ENCODE data around the gene OLA1.

Gene OLA1

GRCh38 chr2:174122185-174122584 is 126.1 kb downstream of the OLA1 start:
- DNase-seq (ENCODE audit: extremely low read depth in 1 of 2, low read depth in 1 of 2): no peak

DNA sequence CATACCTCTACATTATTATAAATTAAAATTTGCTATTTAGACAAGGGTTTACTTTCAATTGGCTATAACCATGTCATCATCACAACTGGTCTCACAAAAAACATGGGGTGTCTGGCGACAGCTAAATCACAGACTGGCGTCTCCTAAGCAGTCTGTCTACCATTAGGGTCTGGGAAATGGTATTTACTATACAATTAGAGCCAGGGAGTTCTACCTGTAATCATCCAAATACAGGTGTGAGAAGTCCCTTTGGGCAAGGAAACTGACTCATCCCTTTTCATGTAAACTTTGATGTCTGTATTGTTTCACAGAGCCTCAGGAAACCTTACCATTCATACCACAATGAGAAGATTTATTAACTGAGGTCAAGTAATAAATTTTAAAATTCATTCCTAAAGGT is 126.7 kb downstream of the OLA1 start:
- no peak for DNase-seq (ENCODE audit: extremely low read depth in 1 of 2, low read depth in 1 of 2)

- DNase-seq (ENCODE audit: extremely low read depth in 1 of 2, low read depth in 1 of 2): no peak
Measured at GRCh38 chr2:174121175-174121574, 127.2 kb downstream of the OLA1 start.

GRCh38 chr2:174120346-174120745 is 128.0 kb downstream of the OLA1 start:
- no peak for DNase-seq (ENCODE audit: extremely low read depth in 1 of 2, low read depth in 1 of 2)

DNA sequence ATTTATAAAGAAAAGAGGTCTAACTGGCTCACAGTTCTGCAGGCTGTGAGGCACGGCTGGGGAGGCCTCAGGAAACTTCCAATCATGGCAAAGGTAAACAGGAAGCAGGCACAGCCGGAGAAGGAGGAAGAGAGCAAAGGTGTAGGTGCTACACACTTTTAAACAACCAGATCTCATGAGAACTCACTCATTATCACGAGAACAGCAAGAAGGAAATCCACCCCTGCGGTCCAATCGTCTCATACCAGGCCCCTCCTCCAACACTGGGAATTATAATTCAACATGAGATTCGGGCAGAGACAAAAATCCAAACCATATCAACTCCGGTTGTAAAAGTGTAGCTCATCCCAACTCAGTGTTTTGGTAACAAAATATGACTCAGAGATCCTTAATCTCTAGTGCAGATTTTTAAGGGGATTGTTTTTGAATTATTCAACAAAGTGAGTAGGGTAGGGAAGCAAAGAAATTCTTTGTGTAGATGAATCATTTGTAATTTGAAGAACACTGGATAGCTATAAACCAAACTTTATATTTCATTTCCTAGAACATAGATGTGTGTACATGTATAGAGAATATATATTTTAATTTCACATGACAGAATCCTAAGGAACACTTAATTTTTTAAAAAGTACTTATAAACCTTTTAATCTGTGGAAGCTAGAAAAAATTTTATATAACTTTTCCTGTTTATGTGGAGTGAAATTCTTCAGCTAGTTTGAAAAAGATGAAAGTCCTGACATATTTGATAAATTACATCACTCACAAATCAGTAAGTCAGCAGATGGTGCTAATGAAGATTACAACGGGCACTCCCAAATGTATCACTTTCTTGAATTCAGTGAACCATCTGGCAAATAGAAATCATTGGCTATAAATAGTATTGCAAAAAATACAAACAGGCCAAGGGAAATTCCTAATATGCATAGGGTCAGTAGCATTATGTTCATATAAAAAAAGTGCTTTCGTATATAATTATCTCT is 130.1 kb downstream of the OLA1 start:
- DNase-seq (ENCODE audit: extremely low read depth in 1 of 2, low read depth in 1 of 2): no peak

GRCh38 chr2:174112073-174112472 is 136.3 kb downstream of the OLA1 start:
- DNase-seq (ENCODE audit: extremely low read depth in 1 of 2, low read depth in 1 of 2): no peak

- DNase-seq (ENCODE audit: extremely low read depth in 1 of 2, low read depth in 1 of 2): no peak
Measured at GRCh38 chr2:174108579-174108978, 139.8 kb downstream of the OLA1 start.

- no peak for DNase-seq (ENCODE audit: extremely low read depth in 1 of 2, low read depth in 1 of 2)
Measured at GRCh38 chr2:174106736-174107135, 141.6 kb downstream of the OLA1 start.

DNA sequence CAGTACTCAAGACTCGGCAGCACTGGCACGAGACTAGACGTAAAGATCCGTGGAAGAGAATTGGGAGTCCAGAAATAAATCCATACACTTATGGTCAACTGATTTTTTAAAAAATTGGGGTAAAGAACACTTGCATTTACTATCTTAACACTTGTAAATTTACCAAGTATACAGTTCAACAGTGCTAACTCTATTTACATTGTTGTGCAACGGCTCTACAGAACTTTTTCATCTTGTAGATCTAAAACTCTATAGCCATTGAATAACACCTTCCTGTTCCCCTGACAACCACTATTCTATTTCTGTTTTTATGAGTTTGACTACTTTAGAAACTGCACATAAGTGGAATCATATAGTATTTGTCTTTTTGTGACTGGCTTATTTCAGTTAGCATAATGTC is 153.8 kb downstream of the OLA1 start:
- no peak for DNase-seq (ENCODE audit: extremely low read depth in 1 of 2, low read depth in 1 of 2)

DNA sequence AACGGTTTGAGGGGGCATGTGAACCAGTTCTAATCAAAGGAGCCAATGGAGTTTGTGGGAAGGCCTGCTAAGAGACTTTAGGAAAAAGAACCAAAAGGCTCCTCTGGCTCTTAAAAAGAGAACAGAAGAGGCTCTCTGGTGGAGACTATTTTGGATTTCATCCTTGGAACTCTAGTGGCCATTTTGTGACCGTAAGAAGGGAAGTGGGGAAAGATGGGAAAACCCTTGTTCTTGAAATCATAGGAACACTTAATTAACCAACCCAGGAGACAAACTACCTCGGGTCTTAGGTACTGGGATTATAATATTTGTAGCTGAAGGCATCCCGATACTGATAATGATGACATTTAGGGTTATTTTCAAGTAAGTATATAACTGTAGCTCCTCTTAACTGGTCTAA is 157.9 kb downstream of the OLA1 start:
- DNase-seq (ENCODE audit: extremely low read depth in 1 of 2, low read depth in 1 of 2): no peak

DNA sequence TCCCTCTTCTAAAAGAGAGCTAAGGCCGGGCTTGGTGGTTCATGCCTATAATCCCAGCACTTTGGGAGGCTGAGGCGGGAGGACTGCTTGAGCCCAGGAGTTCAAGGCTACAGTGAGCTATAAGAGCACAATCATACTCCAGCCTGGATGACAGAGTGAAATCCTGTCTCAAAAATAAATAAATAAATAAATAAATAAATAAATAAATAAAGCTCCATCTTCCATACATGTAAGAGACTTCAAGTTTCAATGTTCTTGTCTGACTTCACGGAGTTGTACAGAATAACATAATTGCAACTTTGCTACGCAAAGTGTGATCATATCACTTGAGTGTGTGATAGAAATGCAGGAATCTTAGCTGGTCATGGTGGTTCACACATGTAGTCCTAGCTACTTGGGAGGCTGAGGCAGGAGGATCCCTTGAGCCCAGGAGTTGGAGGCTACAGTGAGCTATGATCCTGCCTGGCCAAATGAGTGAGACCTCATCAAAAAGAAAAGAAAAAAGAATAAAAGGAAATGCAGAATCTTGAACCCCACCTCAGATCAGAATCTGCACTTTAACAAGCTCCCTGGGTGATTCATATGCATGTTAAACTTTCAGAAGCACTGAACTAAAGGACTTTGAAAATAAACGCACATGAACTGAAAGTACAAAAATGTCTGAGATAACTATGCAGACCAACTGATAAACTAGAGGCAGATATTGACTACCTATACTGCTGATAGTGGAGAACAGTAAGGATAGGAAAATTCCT is 159.4 kb downstream of the OLA1 start:
- DNase-seq (ENCODE audit: extremely low read depth in 1 of 2, low read depth in 1 of 2): no peak

- DNase-seq (ENCODE audit: extremely low read depth in 1 of 2, low read depth in 1 of 2): no peak
Measured at GRCh38 chr2:174086708-174087107, 161.6 kb downstream of the OLA1 start.

- DNase-seq (ENCODE audit: extremely low read depth in 1 of 2, low read depth in 1 of 2): no peak
Measured at GRCh38 chr2:174085781-174086180, 162.6 kb downstream of the OLA1 start.

- no peak for DNase-seq (ENCODE audit: extremely low read depth in 1 of 2, low read depth in 1 of 2)
Measured at GRCh38 chr2:174083843-174084458, 164.4 kb downstream of the OLA1 start.

GRCh38 chr2:174080672-174081121 is 167.6 kb downstream of the OLA1 start:
- DNase-seq (ENCODE audit: extremely low read depth in 1 of 2, low read depth in 1 of 2): no peak

DNA sequence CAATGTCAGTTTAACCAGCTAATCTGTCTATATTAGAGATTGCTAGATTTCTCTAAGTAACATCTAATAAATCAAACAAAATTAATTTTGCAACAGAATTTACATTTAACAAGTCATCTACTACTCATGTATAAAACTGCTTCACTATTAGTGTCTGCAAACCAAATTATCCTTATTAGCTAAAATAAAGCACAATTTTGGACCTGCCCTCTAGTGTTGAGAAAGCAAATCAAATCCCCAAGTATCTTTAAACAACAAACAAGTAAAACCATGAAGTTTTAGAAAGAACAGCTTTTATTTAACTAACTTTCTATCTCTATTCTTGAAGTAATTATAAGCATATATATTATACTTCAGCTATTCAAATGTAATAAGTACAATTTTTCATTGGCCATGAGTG is 170.1 kb downstream of the OLA1 start:
- DNase-seq (ENCODE audit: extremely low read depth in 1 of 2, low read depth in 1 of 2): no peak

- DNase-seq (ENCODE audit: extremely low read depth in 1 of 2, low read depth in 1 of 2): no peak
Measured at GRCh38 chr2:174076975-174077374, 171.4 kb downstream of the OLA1 start.

DNA sequence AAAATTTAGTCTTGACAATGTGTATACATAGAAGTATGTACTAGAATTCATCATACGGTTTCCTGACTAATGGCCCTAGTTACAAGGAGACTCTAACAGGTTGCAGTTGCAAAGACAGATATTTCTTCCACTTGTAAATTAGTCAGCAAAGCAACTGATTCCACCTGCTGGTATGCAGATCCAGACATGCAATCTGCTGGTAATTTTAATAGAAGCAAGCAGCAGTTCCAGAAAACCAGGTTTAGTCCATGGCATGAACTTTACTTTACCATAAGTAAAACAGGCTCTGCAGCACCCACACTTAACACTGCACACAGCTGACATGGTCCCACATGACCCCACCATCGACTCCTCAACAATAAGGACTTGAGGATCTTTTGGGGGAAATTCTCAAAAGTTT is 172.3 kb downstream of the OLA1 start:
- no peak for DNase-seq (ENCODE audit: extremely low read depth in 1 of 2, low read depth in 1 of 2)

DNA sequence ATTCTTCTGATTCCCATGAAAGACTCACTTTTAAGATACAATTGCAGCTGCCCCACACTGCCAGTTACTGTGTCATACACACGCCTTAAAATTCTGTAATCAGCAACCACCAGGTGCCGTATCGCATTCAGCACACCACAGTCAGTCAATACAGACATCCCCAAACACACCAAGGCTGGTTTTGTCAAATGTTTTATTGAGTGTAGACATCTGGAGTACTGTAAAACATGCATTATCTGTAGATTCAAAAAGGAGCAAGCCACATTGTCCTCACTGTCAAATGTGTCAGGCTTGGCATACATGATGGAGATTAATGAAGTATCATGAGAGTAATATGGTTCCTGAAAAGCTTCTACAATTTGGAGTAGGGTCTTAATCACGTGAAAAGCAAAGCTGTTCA is 173.5 kb downstream of the OLA1 start:
- no peak for DNase-seq (ENCODE audit: extremely low read depth in 1 of 2, low read depth in 1 of 2)

DNA sequence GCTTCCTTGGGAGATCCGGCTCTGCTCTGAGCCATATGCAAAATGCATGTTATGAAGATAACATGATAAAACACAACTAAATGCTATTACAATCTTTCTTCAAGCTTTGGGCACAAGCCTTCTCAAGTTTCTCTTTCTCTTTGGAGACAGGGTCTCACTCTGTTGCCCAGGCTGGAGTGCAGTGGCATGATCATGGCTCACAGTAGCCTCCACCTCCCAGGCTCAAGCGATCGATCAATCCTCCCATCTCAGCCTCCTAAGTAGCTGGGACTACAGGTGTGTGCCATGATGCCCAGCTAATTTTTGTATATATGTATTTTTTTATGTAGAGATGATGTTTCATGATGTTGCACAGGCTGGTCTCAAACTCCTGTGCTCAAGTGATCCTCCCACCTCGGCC is 175.5 kb downstream of the OLA1 start:
- no peak for DNase-seq (ENCODE audit: extremely low read depth in 1 of 2, low read depth in 1 of 2)

GRCh38 chr2:174072069-174072468 is 176.3 kb downstream of the OLA1 start:
- DNase-seq (ENCODE audit: extremely low read depth in 1 of 2, low read depth in 1 of 2): no peak
